DOHH2 (cell line): ENCODE data around the gene MYCBPAP.

Experiments used
- EZH2phosphoT487 ChIP-seq: fragments of 200-600 bp; sonication (generic); IDR thresholded peaks from 2 replicates; pipeline ENCODE4 v1.6.1; 2017; ENCODE audit warnings: borderline replicate concordance, mild to moderate bottlenecking, antibody characterized with exemption, low read length, moderate library complexity, mixed read lengths
- TF ChIP-seq, protein P1 (sequence below): fragments of 200-600 bp; sonication (generic); IDR thresholded peaks from one replicate; pipeline ENCODE4 v1.5.1; 2014; ENCODE audit warnings: antibody characterized with exemption, mild to moderate bottlenecking, low read depth, low read length; ENCODE audit not compliant: poor library complexity, severe bottlenecking

DNA sequence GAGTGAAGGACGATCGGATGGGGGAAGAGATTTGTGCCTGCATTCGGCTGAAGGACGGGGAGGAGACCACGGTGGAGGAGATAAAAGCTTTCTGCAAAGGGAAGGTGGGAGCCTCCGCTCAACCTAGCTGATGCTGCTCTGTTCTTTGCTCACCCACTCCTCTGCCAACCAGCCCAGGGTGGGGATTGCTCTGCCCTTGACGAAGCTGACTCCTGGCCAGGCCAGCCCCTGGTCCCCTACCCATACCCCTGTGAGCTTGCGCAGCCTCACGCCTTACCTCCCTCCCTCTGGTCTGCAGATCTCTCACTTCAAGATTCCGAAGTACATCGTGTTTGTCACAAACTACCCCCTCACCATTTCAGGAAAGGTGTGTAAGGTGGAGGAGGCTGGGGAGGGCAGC is 34.3 kb upstream of the MYCBPAP start:
- TF ChIP-seq, protein P1, sequence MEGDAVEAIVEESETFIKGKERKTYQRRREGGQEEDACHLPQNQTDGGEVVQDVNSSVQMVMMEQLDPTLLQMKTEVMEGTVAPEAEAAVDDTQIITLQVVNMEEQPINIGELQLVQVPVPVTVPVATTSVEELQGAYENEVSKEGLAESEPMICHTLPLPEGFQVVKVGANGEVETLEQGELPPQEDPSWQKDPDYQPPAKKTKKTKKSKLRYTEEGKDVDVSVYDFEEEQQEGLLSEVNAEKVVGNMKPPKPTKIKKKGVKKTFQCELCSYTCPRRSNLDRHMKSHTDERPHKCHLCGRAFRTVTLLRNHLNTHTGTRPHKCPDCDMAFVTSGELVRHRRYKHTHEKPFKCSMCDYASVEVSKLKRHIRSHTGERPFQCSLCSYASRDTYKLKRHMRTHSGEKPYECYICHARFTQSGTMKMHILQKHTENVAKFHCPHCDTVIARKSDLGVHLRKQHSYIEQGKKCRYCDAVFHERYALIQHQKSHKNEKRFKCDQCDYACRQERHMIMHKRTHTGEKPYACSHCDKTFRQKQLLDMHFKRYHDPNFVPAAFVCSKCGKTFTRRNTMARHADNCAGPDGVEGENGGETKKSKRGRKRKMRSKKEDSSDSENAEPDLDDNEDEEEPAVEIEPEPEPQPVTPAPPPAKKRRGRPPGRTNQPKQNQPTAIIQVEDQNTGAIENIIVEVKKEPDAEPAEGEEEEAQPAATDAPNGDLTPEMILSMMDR: no peak
- no peak for TF ChIP-seq EZH2phosphoT487
